Bone marrow (tissue), 2 donors: ENCODE results near the gene PRKCA.

ENCODE experiments used
- DNase-seq, 2 donors: peaks; one replicate each; lab custom pipeline; 2025; lab: John Stamatoyannopoulos, UW

The PRKCA gene

GRCh38 chr17:66747578-66748275 lies 445.3 kb downstream of the PRKCA start:
- no peak for DNase-seq

- DNase-seq, result no peak
Observed at GRCh38 chr17:66748578-66748977, 446.2 kb downstream of the PRKCA start.

GRCh38 chr17:66749217-66749832 lies 446.9 kb downstream of the PRKCA start:
- DNase-seq, result no peak

GRCh38 chr17:66750116-66750515 lies 447.7 kb downstream of the PRKCA start:
- no peak for DNase-seq

- DNase-seq, result no peak
Observed at GRCh38 chr17:66750781-66751543, 448.5 kb downstream of the PRKCA start.

GRCh38 chr17:66751771-66752170 lies 449.4 kb downstream of the PRKCA start:
- DNase-seq, result no peak

GRCh38 chr17:66752411-66752810 lies 450.0 kb downstream of the PRKCA start:
- no peak for DNase-seq

GRCh38 chr17:66753126-66753920 lies 450.9 kb downstream of the PRKCA start:
- no peak for DNase-seq

GRCh38 chr17:66755101-66755943 lies 452.9 kb downstream of the PRKCA start:
- DNase-seq, result no peak

GRCh38 chr17:66755944-66756290 lies 453.5 kb downstream of the PRKCA start:
- DNase-seq, result no peak

- DNase-seq, result no peak
Observed at GRCh38 chr17:66760324-66760723, 457.9 kb downstream of the PRKCA start.

- no peak for DNase-seq
Observed at GRCh38 chr17:66762276-66762675, 459.9 kb downstream of the PRKCA start.

GRCh38 chr17:66763056-66763455 lies 460.6 kb downstream of the PRKCA start:
- no peak for DNase-seq

- DNase-seq, result no peak
Observed at GRCh38 chr17:66764506-66764905, 462.1 kb downstream of the PRKCA start.

GRCh38 chr17:66767154-66767933 lies 464.9 kb downstream of the PRKCA start:
- DNase-seq, result no peak

GRCh38 chr17:66769911-66770310 lies 467.5 kb downstream of the PRKCA start:
- no peak for DNase-seq

GRCh38 chr17:66772148-66772812 lies 469.9 kb downstream of the PRKCA start:
- no peak for DNase-seq

- DNase-seq, result no peak
Observed at GRCh38 chr17:66775271-66775670, 472.9 kb downstream of the PRKCA start.

- no peak for DNase-seq
Observed at GRCh38 chr17:66775881-66776400, 473.5 kb downstream of the PRKCA start.
